Measurements from ENCODE around the gene GABRG3. TPM values are rescaled to one million over a fixed set of nuclear protein-coding genes. Genes with fewer than 3 reads are reported as not detected.
A peak's percentile ranks its signal among the peaks of the same experiment; 100 is the strongest.

GABRG3 gene
- total RNA-seq, 1 experiment from 2014 or later = 3.4 TPM

DNA sequence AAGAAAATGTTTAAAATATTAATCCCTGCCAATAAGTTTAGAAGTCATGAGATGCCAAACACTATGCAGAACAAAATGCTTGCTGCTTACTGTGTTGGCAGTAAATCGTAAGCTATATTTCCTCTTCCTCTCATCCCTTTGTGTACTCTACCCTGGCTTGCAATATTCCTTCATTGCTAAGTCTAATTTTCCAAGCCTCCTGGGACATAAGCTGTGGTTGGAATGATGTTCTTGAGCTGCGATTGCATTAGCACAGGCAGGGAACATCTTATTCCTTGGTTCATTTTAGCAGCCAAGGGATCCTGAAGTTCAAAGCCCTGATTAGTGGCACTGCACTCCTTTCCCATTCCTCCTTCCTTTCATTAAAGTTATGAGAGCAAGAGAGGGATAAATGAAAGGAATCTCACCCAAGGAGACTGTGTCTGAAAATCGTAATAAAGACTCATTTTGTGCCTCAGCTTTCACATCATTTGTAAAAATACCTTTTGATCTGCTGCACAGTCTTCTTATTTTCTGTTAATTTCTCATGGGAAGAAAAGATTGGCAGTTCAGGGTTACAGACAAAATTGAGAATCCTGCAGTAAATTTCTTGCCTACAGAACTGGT is 592.9 kb downstream of the GABRG3 start:
- in situ Hi-C loops (cut with HindIII; ENCODE audit: low sequenced_read_pairs) = no loop called here
- no peak for DNase-seq (ENCODE audit: low spot score)

DNA sequence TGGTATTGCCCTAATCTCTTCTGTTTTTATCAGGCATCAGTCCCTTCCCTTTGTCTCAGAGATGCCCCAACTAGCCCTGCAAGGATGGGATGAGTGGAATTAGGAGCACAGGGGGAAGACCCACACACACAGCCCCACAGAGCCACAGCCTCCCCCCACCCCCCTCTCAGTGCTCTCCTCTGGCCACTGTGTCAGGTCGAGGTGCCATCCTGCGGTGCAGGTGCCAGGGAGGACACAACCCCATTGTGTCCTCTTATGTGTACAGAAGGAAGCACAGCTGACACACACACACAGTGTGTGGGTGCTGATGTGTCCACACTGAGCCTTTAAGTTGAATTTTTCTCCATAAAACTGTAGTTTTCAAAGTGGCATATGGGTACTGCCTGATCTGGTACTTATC is 593.7 kb downstream of the GABRG3 start:
- no peak for DNase-seq (ENCODE audit: low spot score)
- in situ Hi-C loops (cut with HindIII; ENCODE audit: low sequenced_read_pairs) = no loop called here

DNA sequence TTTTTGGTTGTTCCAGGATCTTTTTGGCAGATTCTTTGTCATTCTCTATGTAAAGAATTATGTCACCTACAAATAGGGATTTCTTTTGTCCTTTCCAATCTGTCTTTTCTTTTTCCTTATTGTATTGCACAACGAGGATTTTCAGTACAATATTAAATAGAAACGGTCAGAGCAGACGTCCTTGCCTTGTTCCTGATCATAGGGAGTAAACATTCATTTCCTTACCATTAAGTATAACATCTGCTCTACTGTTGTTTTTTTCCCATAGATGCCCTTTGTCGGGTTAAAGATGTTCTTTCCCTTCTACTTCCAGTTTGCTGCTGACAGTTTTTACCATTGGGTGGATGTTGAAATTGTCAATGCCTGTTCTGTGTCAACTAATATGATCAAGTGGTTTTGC is 599.8 kb downstream of the GABRG3 start:
- no peak for DNase-seq (ENCODE audit: low spot score)
- in situ Hi-C loops (cut with HindIII; ENCODE audit: low sequenced_read_pairs) = no loop called here

DNA sequence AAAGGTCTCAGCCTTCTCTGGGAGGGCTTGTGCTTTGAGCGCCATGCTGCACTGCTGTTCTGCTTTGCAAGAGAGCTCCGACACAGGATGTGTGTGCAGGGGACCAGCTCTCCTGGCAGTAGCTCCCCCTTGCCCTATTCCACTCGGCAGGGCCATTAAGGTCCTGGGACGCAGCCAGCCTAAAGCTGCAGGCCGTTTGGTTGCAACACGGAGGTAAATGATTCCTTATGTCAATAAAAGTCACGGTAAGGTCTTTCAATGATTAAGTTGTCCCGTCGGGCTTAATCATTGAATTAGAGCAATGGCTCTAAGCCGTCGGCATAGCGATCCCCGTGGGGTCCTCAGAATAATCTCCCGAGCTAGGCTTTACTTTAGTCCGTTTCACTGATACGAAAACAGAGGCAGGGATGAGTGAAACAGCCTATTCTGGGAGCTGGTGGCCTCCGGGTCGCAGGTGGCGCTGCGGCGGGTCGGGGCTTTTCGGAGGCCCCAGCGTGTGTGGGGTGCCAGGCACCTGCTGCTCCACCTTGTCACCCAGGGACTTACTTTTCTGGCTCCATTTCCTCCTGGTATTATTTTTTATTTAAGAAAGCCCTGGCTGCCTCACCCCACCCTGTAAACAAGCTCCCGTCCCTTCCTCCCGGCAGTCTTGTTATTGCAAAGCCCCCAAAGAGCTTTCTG is 603.0 kb downstream of the GABRG3 start:
- DNase-seq (ENCODE audit: low spot score) = no peak
- in situ Hi-C loops (cut with HindIII; ENCODE audit: low sequenced_read_pairs) = no loop called here

DNA sequence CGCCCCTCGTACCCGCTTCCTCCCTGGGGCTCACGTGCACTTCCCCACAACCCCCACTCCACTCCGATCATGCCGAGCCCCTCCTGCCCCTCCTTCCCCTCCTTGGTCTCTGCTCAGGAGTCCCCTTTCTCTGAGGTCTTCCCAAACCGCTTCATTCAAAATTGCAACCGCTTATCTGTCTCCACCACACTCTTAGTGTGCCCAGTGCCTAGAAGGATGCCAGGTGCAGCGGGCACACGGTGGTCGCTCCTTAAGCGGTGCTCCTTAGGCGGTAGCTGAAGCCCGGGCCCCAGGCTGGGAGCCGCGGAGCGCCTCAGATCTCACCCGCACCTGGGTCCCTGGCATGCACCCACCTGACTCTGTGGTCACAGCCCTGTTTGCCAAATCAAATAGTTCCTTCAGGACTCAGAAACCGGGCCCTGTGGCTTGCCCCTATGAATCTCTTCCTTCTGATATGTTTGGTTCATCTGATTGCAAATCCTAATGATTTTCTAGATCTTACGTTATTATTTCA is 603.6 kb downstream of the GABRG3 start:
- DNase-seq (ENCODE audit: low spot score) = no peak

DNA sequence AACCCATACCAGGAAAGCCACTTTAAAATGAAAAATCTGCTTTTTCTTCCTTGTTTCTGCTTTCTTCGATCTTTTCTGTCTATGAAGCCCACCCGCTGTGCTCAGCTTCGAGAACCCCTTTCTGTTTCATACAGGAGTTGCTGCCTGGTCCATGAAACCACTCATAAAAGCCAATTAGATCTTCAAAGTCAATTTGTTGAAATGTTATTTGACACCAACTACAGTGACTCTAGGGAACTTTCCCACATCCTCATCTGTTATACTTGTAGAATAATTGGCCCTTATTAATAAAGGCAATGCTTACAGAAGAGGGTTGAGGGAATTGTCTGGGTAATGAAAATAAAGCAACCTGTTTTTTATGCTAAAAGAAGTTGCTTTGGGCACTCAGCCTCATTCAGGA is 604.5 kb downstream of the GABRG3 start:
- in situ Hi-C loops (cut with HindIII; ENCODE audit: low sequenced_read_pairs) = no loop called here
- DNase-seq (ENCODE audit: low spot score) = no peak

More for the DNA sequence above, 603.6 kb downstream of the GABRG3 start:
- in situ Hi-C loops (cut with HindIII; ENCODE audit: low sequenced_read_pairs) = no loop called here

DNA sequence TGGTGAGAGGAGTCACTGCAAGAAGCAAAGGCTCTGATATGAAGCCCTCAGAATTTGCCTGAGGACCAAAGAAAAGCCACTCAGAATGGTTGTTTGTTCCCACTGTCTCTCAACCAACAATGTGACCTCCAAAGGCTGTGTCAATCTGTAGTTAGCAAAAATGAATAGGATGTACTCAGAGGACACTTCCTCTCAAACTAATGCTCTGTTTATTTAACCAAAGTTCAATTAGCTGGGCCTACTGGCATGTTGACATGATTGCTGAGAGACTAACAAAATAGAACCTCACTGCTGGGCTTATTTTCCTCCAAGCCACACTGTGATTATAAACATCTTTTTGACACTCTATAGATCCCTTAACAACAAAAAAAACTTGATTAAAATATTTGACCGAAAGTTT is 605.6 kb downstream of the GABRG3 start:
- no peak for DNase-seq (ENCODE audit: low spot score)
- in situ Hi-C loops (cut with HindIII; ENCODE audit: low sequenced_read_pairs) = no loop called here

DNA sequence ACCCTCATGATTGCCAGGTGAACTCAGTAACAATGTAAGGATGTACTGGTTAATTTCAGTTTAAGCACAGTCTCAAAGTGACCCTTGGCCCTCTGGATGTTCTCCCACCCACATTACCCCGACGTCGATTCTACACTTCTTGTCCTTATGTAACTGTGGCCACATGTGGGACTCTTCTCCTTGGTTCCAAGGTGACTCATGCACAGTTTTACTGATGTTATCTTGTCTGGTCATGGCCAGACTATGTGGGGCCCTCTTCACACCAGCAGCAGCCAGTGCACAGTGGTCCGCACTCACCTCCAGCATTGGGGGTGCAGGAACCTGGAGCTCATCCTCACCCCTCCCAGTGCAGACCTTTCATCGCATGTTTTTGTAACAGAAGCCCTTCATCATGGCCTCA is 608.8 kb downstream of the GABRG3 start:
- DNase-seq (ENCODE audit: low spot score) = no peak
- in situ Hi-C loops (cut with HindIII; ENCODE audit: low sequenced_read_pairs) = no loop called here

DNA sequence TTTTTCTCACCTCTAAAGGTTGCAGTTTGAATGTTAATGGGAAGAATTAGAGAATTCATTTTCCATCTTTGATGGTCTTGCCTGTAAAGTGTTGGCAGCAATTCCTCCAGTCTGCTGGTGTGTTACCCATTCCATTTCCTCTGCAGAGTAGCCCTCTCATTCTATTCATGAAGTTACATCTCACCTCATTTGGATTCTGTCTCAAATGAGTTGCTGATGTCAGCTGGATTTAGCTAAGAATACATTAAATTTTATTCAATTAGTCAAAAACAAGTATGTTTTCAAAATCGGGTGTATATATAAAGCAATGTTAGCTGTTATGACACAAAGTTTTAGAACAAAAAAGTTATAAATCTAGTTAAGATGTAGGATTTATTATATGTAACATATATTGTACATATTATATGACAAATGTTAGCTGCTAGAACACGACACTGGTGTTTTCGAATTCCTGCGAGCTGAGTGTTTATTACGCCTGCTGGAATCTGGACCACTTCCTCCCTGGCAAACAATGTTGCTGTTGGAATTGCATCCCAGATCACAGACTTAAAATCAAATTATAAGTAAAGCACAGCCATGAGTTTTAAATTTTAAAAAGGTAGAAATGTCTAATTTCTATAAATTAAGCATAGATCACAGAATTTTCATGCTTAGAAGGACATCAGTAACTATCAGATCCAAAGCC is 611.9 kb downstream of the GABRG3 start:
- in situ Hi-C loops (cut with HindIII; ENCODE audit: low sequenced_read_pairs) = no loop called here
- DNase-seq (ENCODE audit: low spot score) = no peak

DNA sequence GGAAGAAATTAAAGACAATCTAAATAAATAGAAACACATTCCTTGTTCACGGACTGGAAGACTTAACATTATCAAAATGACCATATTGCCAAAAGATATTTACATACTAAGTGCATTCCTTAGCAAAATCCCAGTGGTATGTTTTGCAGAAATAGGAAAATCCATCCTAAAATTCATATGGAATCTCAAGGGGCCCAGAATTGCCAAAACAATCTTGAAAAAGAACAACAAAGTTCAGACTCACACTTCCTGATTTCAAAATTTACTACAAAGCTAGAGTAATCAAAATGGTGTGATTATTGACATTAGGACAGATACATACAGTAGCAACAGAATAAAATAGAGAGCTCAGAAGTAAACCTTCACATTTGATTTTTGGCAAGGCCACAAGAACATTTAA is 612.7 kb downstream of the GABRG3 start:
- in situ Hi-C loops (cut with HindIII; ENCODE audit: low sequenced_read_pairs) = no loop called here

DNA sequence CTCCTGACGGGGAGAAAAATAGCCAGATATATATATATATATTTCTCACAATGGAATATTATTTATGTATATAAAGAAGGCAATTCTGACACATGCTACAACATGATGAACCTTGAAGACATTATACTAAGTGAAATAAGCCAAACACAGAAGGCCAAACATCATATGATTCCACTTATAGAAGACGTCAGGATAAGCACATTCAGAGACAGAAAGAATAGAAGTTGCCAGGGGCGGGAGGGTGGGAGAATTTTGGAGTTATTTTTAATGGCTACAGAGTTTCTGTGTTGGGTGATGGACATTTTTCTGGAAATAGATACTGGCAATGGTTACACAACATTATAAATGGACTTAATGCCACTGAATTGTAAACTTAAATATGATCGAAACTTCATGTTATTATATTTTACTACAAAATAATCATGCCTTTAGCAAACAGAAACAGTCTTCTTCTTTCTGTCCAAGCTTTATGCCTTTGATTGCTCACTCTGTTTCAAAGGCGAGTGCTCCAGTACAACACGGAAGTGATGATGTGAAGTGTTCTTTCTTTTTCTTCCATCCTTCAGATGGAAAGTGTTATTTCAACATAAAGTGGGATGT is 614.2 kb downstream of the GABRG3 start:
- in situ Hi-C loops (cut with HindIII; ENCODE audit: low sequenced_read_pairs) = no loop called here
- no peak for DNase-seq (ENCODE audit: low spot score)

More for the DNA sequence above, 612.7 kb downstream of the GABRG3 start:
- DNase-seq (ENCODE audit: low spot score) = peak; percentile 5

DNA sequence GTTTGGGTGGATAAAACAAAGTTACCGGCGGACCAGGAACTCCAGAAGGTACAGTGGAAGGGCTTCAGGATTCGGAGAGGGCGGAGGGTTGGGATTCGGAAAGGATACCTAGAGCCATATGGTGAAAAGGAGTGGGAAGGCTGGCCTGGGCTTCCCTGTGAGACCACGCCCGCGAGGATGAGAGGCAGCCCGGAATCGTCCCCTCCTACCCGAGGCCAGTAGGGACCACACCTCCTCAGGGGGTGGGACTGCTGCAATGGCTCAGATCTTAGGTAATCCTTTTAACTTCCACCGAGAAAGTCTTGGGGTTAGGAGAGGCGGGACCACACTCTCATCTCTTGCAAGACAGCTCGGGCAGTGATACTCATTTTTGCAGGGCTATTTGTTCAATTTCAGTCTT is 616.8 kb downstream of the GABRG3 start:
- DNase-seq (ENCODE audit: low spot score) = no peak
- in situ Hi-C loops (cut with HindIII; ENCODE audit: low sequenced_read_pairs) = no loop called here

DNA sequence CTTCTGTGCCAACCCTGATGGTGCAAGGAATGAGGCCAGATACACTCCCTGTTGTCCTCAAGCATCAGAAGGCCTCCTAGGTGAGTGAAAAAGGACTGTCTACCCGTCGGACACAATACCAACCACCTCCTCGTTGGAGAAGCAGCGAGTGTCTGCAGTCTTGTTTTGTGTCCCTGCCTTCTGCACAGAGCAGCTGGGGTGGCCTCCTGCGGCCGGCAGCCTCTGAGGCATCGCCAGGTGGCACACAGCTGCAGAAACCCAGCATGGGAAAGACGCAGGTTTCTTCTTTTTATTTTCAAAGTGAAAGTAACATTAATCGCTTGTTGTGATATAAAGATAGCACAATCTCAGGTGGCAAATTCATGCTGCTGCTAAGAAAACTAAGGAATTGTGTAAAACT is 618.3 kb downstream of the GABRG3 start:
- no peak for DNase-seq (ENCODE audit: low spot score)
- in situ Hi-C loops (cut with HindIII; ENCODE audit: low sequenced_read_pairs) = no loop called here

DNA sequence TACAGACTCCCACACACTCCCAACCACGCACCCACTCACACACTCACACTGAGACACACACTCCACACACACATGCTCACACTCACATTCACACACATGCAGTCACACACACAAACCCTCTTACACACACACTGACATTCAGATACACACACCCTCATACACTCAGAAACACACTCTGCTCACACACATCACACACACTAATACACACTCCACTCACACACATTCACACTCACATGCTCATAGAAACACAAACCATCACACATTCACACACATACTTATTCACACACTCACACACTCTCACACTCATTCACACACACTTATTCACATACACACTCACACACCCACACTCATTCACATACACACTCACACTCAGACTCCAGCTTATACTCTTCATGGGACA is 618.8 kb downstream of the GABRG3 start:
- DNase-seq (ENCODE audit: low spot score) = no peak
- in situ Hi-C loops (cut with HindIII; ENCODE audit: low sequenced_read_pairs) = no loop called here

Other genes with a start within 250 kb of the GABRG3 start
- gene GABRB3, start 198.1 kb upstream of the GABRG3 start, total RNA-seq (2014; rRNA removed; shearing (Covaris generic)) = 11.4 and 16.9 TPM in 2 replicates
- 159 and 239 TPM in 2 replicates for gene GABRA5, start 104.1 kb upstream of the GABRG3 start, total RNA-seq (2014; rRNA removed; shearing (Covaris generic))